ENCODE measurements around the gene PLA2G2C. TPM values are rescaled to one million over a fixed set of nuclear protein-coding genes. Genes with fewer than 3 reads are reported as not detected.

The PLA2G2C gene
- total RNA-seq, 1 donor from 2014 or later, result not detected

DNA sequence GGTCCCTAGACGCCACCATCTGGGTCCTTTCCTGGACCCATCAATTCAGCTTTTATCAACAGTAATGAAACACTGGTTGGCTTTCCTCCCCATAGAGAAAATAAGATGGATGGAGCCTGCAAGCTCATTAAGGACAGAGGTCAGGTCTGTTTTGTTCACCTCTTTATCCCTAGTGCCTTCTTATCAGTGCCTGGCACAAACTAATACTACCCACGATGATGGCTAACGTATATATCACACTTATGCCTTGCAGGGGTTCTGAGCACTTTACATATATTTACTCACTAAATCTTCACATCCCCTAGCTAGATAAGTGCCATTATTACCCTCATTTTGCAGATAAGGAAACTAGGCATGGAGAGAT lies 5.5 kb downstream of the PLA2G2C start:
- peaks cover 70% of the 10 kb centered on the region for H3K27me3 Mint-ChIP-seq (ENCODE audit: low read depth, unreplicated experiment)
- H3K36me3 Mint-ChIP-seq (ENCODE audit: low read depth, unreplicated experiment), result peaks cover 2% of the 10 kb centered on the region
- H3K4me3 Mint-ChIP-seq (ENCODE audit: unreplicated experiment), result no peak overlapping the region
- H3K79me2 ChIP-seq (ENCODE audit: insufficient read depth, low read length), result no peaks in the 10 kb centered on the region
- H3K4me2 ChIP-seq (ENCODE audit: low read length), result no peak overlapping the region
- H3K27ac ChIP-seq (ENCODE audit: low read depth, low read length), result no peak overlapping the region
- no peaks in the 10 kb centered on the region for H3K36me3 ChIP-seq (ENCODE audit: insufficient read depth, low read length)
- H3K9me3 Mint-ChIP-seq (ENCODE audit: unreplicated experiment), result peaks cover 20% of the 10 kb centered on the region
- no peak overlapping the region for H3K27ac Mint-ChIP-seq (ENCODE audit: unreplicated experiment)
- TF ChIP-seq EZH2 (IDR thresholded peaks at IDR 0.05; ENCODE audit: insufficient read depth, low read length) (no peak), CTCF (IDR thresholded peaks at IDR 0.05; ENCODE audit: insufficient read depth, low read depth, low read length) (no peak)
- H3K4me3 ChIP-seq (ENCODE audit: insufficient read depth, low read depth, low read length), result no peak overlapping the region
- H3K4me1 Mint-ChIP-seq (ENCODE audit: low read depth, unreplicated experiment), result no peaks in the 10 kb centered on the region
- no peaks in the 10 kb centered on the region for H4K20me1 ChIP-seq (ENCODE audit: insufficient read depth, low read length)
- no peaks in the 10 kb centered on the region for H3K9me3 ChIP-seq (ENCODE audit: insufficient read depth, low read depth, low read length)
- no peak for DNase-seq (ENCODE audit: low read depth)
- no peak overlapping the region for H2AFZ ChIP-seq (ENCODE audit: low read depth, low read length)
- H3K9ac ChIP-seq (ENCODE audit: low read length), result no peak overlapping the region
- no peak for FAIRE-seq
- H3K4me1 ChIP-seq (ENCODE audit: insufficient read depth, low read length), result no peaks in the 10 kb centered on the region
- peaks cover 26% of the 10 kb centered on the region for H3K27me3 ChIP-seq (ENCODE audit: insufficient read depth, low read length)

- Histone ChIP-seq H2AFZ (ENCODE audit: low read depth, low read length) (no peak overlapping the region), H3K9ac (ENCODE audit: low read length) (no peak overlapping the region), H3K27ac (ENCODE audit: low read depth, low read length) (no peak overlapping the region), H3K79me2 (ENCODE audit: insufficient read depth, low read length) (no peaks in the 10 kb centered on the region), H3K4me3 (ENCODE audit: insufficient read depth, low read depth, low read length) (no peak overlapping the region), H3K9me3 (ENCODE audit: insufficient read depth, low read depth, low read length) (no peaks in the 10 kb centered on the region), H3K27me3 (ENCODE audit: insufficient read depth, low read length) (peaks cover 26% of the 10 kb centered on the region), H3K36me3 (ENCODE audit: insufficient read depth, low read length) (no peaks in the 10 kb centered on the region), H3K4me1 (ENCODE audit: insufficient read depth, low read length) (no peaks in the 10 kb centered on the region), H4K20me1 (ENCODE audit: insufficient read depth, low read length) (no peaks in the 10 kb centered on the region), H3K4me2 (ENCODE audit: low read length) (no peak overlapping the region)
- FAIRE-seq (no peak), DNase-seq (ENCODE audit: low read depth) (no peak)
- no peak overlapping the region for H3K4me3 Mint-ChIP-seq (ENCODE audit: unreplicated experiment)
- no peak for TF ChIP-seq EZH2 (IDR thresholded peaks at IDR 0.05; ENCODE audit: insufficient read depth, low read length)
- TF ChIP-seq CTCF (IDR thresholded peaks at IDR 0.05; ENCODE audit: insufficient read depth, low read depth, low read length), result no peak
- H3K27ac Mint-ChIP-seq (ENCODE audit: unreplicated experiment), result no peak overlapping the region
- peaks cover 19% of the 10 kb centered on the region for H3K9me3 Mint-ChIP-seq (ENCODE audit: unreplicated experiment)
- H3K27me3 Mint-ChIP-seq (ENCODE audit: low read depth, unreplicated experiment), result peaks cover 70% of the 10 kb centered on the region
- peaks cover 2% of the 10 kb centered on the region for H3K36me3 Mint-ChIP-seq (ENCODE audit: low read depth, unreplicated experiment)
- no peaks in the 10 kb centered on the region for H3K4me1 Mint-ChIP-seq (ENCODE audit: low read depth, unreplicated experiment)
Observed at GRCh38 chr1:20180129-20180843, 6.0 kb downstream of the PLA2G2C start.

DNA sequence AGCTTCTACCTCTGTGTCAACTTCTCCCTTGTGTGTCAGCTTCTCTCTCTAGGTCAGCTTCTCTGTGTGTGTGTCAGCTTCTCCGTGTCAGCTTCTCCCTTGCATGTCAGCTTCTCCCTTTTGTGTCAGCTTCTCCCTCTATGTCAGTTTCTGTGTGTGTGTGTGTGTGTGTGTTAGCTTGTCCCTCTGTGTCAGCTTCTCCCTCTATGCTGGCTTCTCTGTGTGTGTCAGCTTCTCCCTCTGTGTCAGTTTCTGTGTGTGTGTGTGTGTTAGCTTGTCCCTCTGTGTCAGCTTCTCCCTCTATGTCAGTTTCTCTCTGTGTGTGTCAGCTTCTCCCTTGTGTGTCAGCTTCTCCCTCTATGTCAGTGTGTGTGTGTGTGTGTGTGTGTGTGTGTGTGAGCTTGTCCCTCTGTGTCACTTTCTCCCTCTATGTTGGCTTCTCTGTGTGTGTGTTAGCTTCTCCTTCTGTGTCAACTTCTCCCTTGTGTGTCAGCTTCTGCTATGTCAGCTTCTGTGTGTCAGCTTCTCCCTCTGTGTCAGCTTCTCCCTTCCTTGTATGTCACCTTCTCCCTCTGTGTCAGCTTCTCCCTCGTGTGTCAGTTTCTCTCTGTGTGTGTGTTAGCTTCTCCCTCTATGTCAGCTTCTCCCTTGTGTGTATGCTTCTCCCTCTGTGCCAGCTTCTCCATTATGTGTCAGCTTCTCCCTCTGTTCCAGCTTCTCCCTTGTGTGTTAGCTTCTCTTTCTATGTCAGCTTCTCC lies 6.8 kb downstream of the PLA2G2C start:
- Mint-ChIP-seq H3K9me3 (ENCODE audit: unreplicated experiment) (peaks cover 15% of the 10 kb centered on the region), H3K27me3 (ENCODE audit: low read depth, unreplicated experiment) (peaks cover 70% of the 10 kb centered on the region), H3K27ac (ENCODE audit: unreplicated experiment) (no peak overlapping the region), H3K4me3 (ENCODE audit: unreplicated experiment) (no peak overlapping the region), H3K4me1 (ENCODE audit: low read depth, unreplicated experiment) (no peaks in the 10 kb centered on the region), H3K36me3 (ENCODE audit: low read depth, unreplicated experiment) (no peaks in the 10 kb centered on the region)
- no peaks in the 10 kb centered on the region for H4K20me1 ChIP-seq (ENCODE audit: insufficient read depth, low read length)
- FAIRE-seq (no peak), DNase-seq (ENCODE audit: low read depth) (no peak)
- no peaks in the 10 kb centered on the region for H3K4me1 ChIP-seq (ENCODE audit: insufficient read depth, low read length)
- no peak overlapping the region for H3K4me2 ChIP-seq (ENCODE audit: low read length)
- H3K36me3 ChIP-seq (ENCODE audit: insufficient read depth, low read length), result no peaks in the 10 kb centered on the region
- TF ChIP-seq CTCF (IDR thresholded peaks at IDR 0.05; ENCODE audit: insufficient read depth, low read depth, low read length) (no peak), EZH2 (IDR thresholded peaks at IDR 0.05; ENCODE audit: insufficient read depth, low read length) (no peak)
- H3K27me3 ChIP-seq (ENCODE audit: insufficient read depth, low read length), result peaks cover 26% of the 10 kb centered on the region
- H3K9ac ChIP-seq (ENCODE audit: low read length), result no peak overlapping the region
- no peak overlapping the region for H2AFZ ChIP-seq (ENCODE audit: low read depth, low read length)
- H3K27ac ChIP-seq (ENCODE audit: low read depth, low read length), result no peak overlapping the region
- no peaks in the 10 kb centered on the region for H3K79me2 ChIP-seq (ENCODE audit: insufficient read depth, low read length)
- H3K9me3 ChIP-seq (ENCODE audit: insufficient read depth, low read depth, low read length), result no peaks in the 10 kb centered on the region
- no peak overlapping the region for H3K4me3 ChIP-seq (ENCODE audit: insufficient read depth, low read depth, low read length)
